ENCODE measurements around the gene KRTAP10-1.

Gene KRTAP10-1

GRCh38 chr21:44511938-44512275 is 28.1 kb downstream of the KRTAP10-1 start:
- Histone ChIP-seq H2BK12ac (ENCODE audit: low read length) (no peak overlapping the region), H3K27me3 (ENCODE audit: insufficient read depth, low read length) (no peaks in the 10 kb centered on the region), H3K9me3 (ENCODE audit: insufficient read depth, low read depth, low read length) (no peaks in the 10 kb centered on the region), H2AK5ac (ENCODE audit: low read length) (no peak overlapping the region), H4K8ac (ENCODE audit: low read depth, low read length) (no peak overlapping the region), H3K79me1 (ENCODE audit: low read length) (no peaks in the 10 kb centered on the region), H3K4me3 (ENCODE audit: low read depth, low read length) (no peak overlapping the region), H3K36me3 (ENCODE audit: control insufficient read depth in 1 of 2, insufficient read depth in 2 of 2, low read length in 2 of 2) (no peaks in the 10 kb centered on the region), H3K9ac (ENCODE audit: low read length) (no peak overlapping the region), H2BK120ac (ENCODE audit: insufficient read depth, low read length, poor library complexity) (no peak overlapping the region), H3K23ac (ENCODE audit: low read length) (no peak overlapping the region), H3K18ac (ENCODE audit: low read length) (no peak overlapping the region), H4K91ac (ENCODE audit: low read depth, low read length) (no peak overlapping the region), H3K4ac (ENCODE audit: low read depth, low read length) (no peak overlapping the region), H3K4me2 (ENCODE audit: low read length) (no peak overlapping the region), H4K12ac (ENCODE audit: low read depth, low read length) (no peak overlapping the region), H3K4me1 (ENCODE audit: control insufficient read depth in 1 of 2, insufficient read depth in 2 of 2, low read length in 2 of 2) (peaks cover 3 to 7% of the 10 kb centered on the region in 2 experiments), H2AFZ (ENCODE audit: insufficient read depth, low read length, poor library complexity) (no peak overlapping the region), H2BK5ac (ENCODE audit: low read depth, low read length, poor library complexity) (no peak overlapping the region), H3K14ac (ENCODE audit: low read length) (no peak overlapping the region), H3K79me2 (ENCODE audit: control insufficient read depth, insufficient read depth, low read length, poor library complexity) (no peaks in the 10 kb centered on the region), H3K27ac (ENCODE audit: low read depth, low read length) (no peak overlapping the region)
- no CpG with 5 or more reads among the region's 8 CpGs for WGBS (ENCODE audit: extremely low coverage, insufficient coverage, insufficient read length)
- DNase-seq, result no peak

GRCh38 chr21:44511219-44511937 is 28.6 kb downstream of the KRTAP10-1 start:
- no peaks in the 10 kb centered on the region for H3K79me1 ChIP-seq (ENCODE audit: low read length)
- no peaks in the 10 kb centered on the region for H3K27me3 ChIP-seq (ENCODE audit: insufficient read depth, low read length)
- no peak for DNase-seq
- whole genome bisulfite sequencing (ENCODE audit: extremely low coverage, insufficient coverage, insufficient read length), result no CpG with 5 or more reads among the region's 11 CpGs
- H2AK5ac ChIP-seq (ENCODE audit: low read length), result no peak overlapping the region
- H3K4me1 ChIP-seq (ENCODE audit: control insufficient read depth in 1 of 2, insufficient read depth in 2 of 2, low read length in 2 of 2), result peaks cover 3 to 7% of the 10 kb centered on the region in 2 experiments
- H4K12ac ChIP-seq (ENCODE audit: low read depth, low read length), result no peak overlapping the region
- H3K4me2 ChIP-seq (ENCODE audit: low read length), result no peak overlapping the region
- H3K18ac ChIP-seq (ENCODE audit: low read length), result no peak overlapping the region
- no peak overlapping the region for H2BK120ac ChIP-seq (ENCODE audit: insufficient read depth, low read length, poor library complexity)
- H3K4ac ChIP-seq (ENCODE audit: low read depth, low read length), result no peak overlapping the region
- no peak overlapping the region for H4K91ac ChIP-seq (ENCODE audit: low read depth, low read length)
- no peak overlapping the region for H3K14ac ChIP-seq (ENCODE audit: low read length)
- no peak overlapping the region for H4K8ac ChIP-seq (ENCODE audit: low read depth, low read length)
- no peak overlapping the region for H2AFZ ChIP-seq (ENCODE audit: insufficient read depth, low read length, poor library complexity)
- H2BK5ac ChIP-seq (ENCODE audit: low read depth, low read length, poor library complexity), result no peak overlapping the region
- H3K36me3 ChIP-seq (ENCODE audit: control insufficient read depth in 1 of 2, insufficient read depth in 2 of 2, low read length in 2 of 2), result no peaks in the 10 kb centered on the region
- H3K23ac ChIP-seq (ENCODE audit: low read length), result no peak overlapping the region
- H3K4me3 ChIP-seq (ENCODE audit: low read depth, low read length), result peak overlapping the region; percentile 22
- no peak overlapping the region for H3K9ac ChIP-seq (ENCODE audit: low read length)
- H3K9me3 ChIP-seq (ENCODE audit: insufficient read depth, low read depth, low read length), result no peaks in the 10 kb centered on the region
- H2BK12ac ChIP-seq (ENCODE audit: low read length), result no peak overlapping the region
- no peak overlapping the region for H3K27ac ChIP-seq (ENCODE audit: low read depth, low read length)
- no peaks in the 10 kb centered on the region for H3K79me2 ChIP-seq (ENCODE audit: control insufficient read depth, insufficient read depth, low read length, poor library complexity)

GRCh38 chr21:44510508-44511218 is 29.3 kb downstream of the KRTAP10-1 start:
- DNase-seq, result peak; percentile 49 to 80

GRCh38 chr21:44510109-44510507 is 29.9 kb downstream of the KRTAP10-1 start:
- no peak overlapping the region for H4K91ac ChIP-seq (ENCODE audit: low read depth, low read length)
- no peak overlapping the region for H3K14ac ChIP-seq (ENCODE audit: low read length)
- H4K8ac ChIP-seq (ENCODE audit: low read depth, low read length), result no peak overlapping the region
- peaks cover 3 to 11% of the 10 kb centered on the region in 2 experiments for H3K4me1 ChIP-seq (ENCODE audit: control insufficient read depth in 1 of 2, insufficient read depth in 2 of 2, low read length in 2 of 2)
- no peak overlapping the region for H2AK5ac ChIP-seq (ENCODE audit: low read length)
- no peak overlapping the region for H2AFZ ChIP-seq (ENCODE audit: insufficient read depth, low read length, poor library complexity)
- peak; percentile 45 to 51 for DNase-seq
- no peaks in the 10 kb centered on the region for H3K79me1 ChIP-seq (ENCODE audit: low read length)
- no peak overlapping the region for H3K4ac ChIP-seq (ENCODE audit: low read depth, low read length)
- no peak overlapping the region for H3K23ac ChIP-seq (ENCODE audit: low read length)
- H3K27me3 ChIP-seq (ENCODE audit: insufficient read depth, low read length), result no peaks in the 10 kb centered on the region
- H2BK120ac ChIP-seq (ENCODE audit: insufficient read depth, low read length, poor library complexity), result no peak overlapping the region
- H3K18ac ChIP-seq (ENCODE audit: low read length), result no peak overlapping the region
- H3K27ac ChIP-seq (ENCODE audit: low read depth, low read length), result no peak overlapping the region
- H4K12ac ChIP-seq (ENCODE audit: low read depth, low read length), result no peak overlapping the region
- H2BK12ac ChIP-seq (ENCODE audit: low read length), result no peak overlapping the region
- WGBS (ENCODE audit: extremely low coverage, insufficient coverage, insufficient read length), result no CpG with 5 or more reads among the region's 18 CpGs
- peak overlapping the region; percentile 53 for H3K4me2 ChIP-seq (ENCODE audit: low read length)
- no peaks in the 10 kb centered on the region for H3K79me2 ChIP-seq (ENCODE audit: control insufficient read depth, insufficient read depth, low read length, poor library complexity)
- H3K9me3 ChIP-seq (ENCODE audit: insufficient read depth, low read depth, low read length), result no peaks in the 10 kb centered on the region
- H3K4me3 ChIP-seq (ENCODE audit: low read depth, low read length), result no peak overlapping the region
- no peak overlapping the region for H3K9ac ChIP-seq (ENCODE audit: low read length)
- H2BK5ac ChIP-seq (ENCODE audit: low read depth, low read length, poor library complexity), result no peak overlapping the region
- no peaks in the 10 kb centered on the region for H3K36me3 ChIP-seq (ENCODE audit: control insufficient read depth in 1 of 2, insufficient read depth in 2 of 2, low read length in 2 of 2)

More at GRCh38 chr21:44510508-44511218, 29.3 kb downstream of the KRTAP10-1 start:
- no peak overlapping the region for H3K4ac ChIP-seq (ENCODE audit: low read depth, low read length)
- no peak overlapping the region for H3K9ac ChIP-seq (ENCODE audit: low read length)
- no peaks in the 10 kb centered on the region for H3K36me3 ChIP-seq (ENCODE audit: control insufficient read depth in 1 of 2, insufficient read depth in 2 of 2, low read length in 2 of 2)
- no peak overlapping the region for H4K12ac ChIP-seq (ENCODE audit: low read depth, low read length)
- no peak overlapping the region for H3K23ac ChIP-seq (ENCODE audit: low read length)
- no peaks in the 10 kb centered on the region for H3K27me3 ChIP-seq (ENCODE audit: insufficient read depth, low read length)
- H2AFZ ChIP-seq (ENCODE audit: insufficient read depth, low read length, poor library complexity), result no peak overlapping the region
- H3K4me3 ChIP-seq (ENCODE audit: low read depth, low read length), result peak overlapping the region; percentile 22
- H4K91ac ChIP-seq (ENCODE audit: low read depth, low read length), result no peak overlapping the region
- no CpG with 5 or more reads among the region's 36 CpGs for WGBS (ENCODE audit: extremely low coverage, insufficient coverage, insufficient read length)
- no peak overlapping the region for H2BK12ac ChIP-seq (ENCODE audit: low read length)
- peaks cover 3 to 11% of the 10 kb centered on the region in 2 experiments for H3K4me1 ChIP-seq (ENCODE audit: control insufficient read depth in 1 of 2, insufficient read depth in 2 of 2, low read length in 2 of 2)
- no peak overlapping the region for H3K27ac ChIP-seq (ENCODE audit: low read depth, low read length)
- H3K14ac ChIP-seq (ENCODE audit: low read length), result no peak overlapping the region
- H3K4me2 ChIP-seq (ENCODE audit: low read length), result peak overlapping the region; percentile 53
- H2AK5ac ChIP-seq (ENCODE audit: low read length), result no peak overlapping the region
- no peak overlapping the region for H4K8ac ChIP-seq (ENCODE audit: low read depth, low read length)
- no peaks in the 10 kb centered on the region for H3K9me3 ChIP-seq (ENCODE audit: insufficient read depth, low read depth, low read length)
- H3K79me2 ChIP-seq (ENCODE audit: control insufficient read depth, insufficient read depth, low read length, poor library complexity), result no peaks in the 10 kb centered on the region
- H2BK120ac ChIP-seq (ENCODE audit: insufficient read depth, low read length, poor library complexity), result no peak overlapping the region
- H2BK5ac ChIP-seq (ENCODE audit: low read depth, low read length, poor library complexity), result no peak overlapping the region
- H3K79me1 ChIP-seq (ENCODE audit: low read length), result no peaks in the 10 kb centered on the region
- no peak overlapping the region for H3K18ac ChIP-seq (ENCODE audit: low read length)
